BJ (cell line): ENCODE measurements around the gene VWA8. TPM values are rescaled to one million over a fixed set of nuclear protein-coding genes. Genes with fewer than 3 reads are reported as not detected.

Source experiments
- CTCF ChIA-PET: fragments of 350-600 bp; formaldehyde crosslinking; extraction: SDS; loops from one replicate; lab custom pipeline; 2021; ENCODE audit warnings: antibody characterized with exemption, inconsistent platforms; lab: Yijun Ruan, JAX
- POLR2A ChIA-PET: fragments of 300-600 bp; sonication (Branson Sonifier 250); formaldehyde crosslinking; extraction: SDS; loops from one replicate; lab custom pipeline; 2021; ENCODE audit warnings: antibody characterized with exemption; lab: Charles Lee
- DNase-seq: peaks from one replicate; pipeline ENCODE4 v3.0.0-alpha.2; 2011; ENCODE audit warnings: low read depth
- H3K27me3 ChIP-seq: 2 replicates; pipeline ENCODE4 v1.6.0; 2011; ENCODE audit warnings: low read length; ENCODE audit not compliant: control insufficient read depth, insufficient read depth
- H3K36me3 ChIP-seq: 2 replicates; pipeline ENCODE4 v1.5.1; 2011; ENCODE audit warnings: low read length; ENCODE audit not compliant: control insufficient read depth, insufficient read depth
- H3K4me3 ChIP-seq: 2 replicates; pipeline ENCODE4 v1.5.1; 2011; ENCODE audit warnings: low read depth, mild to moderate bottlenecking, control low read depth, low read length
- CTCF ChIP-seq: IDR thresholded peaks from 2 replicates; pipeline ENCODE4 v1.5.1; 2011; ENCODE audit warnings: low read depth, mild to moderate bottlenecking, control low read depth, inconsistent platforms, low read length, moderate library complexity; ENCODE audit not compliant: insufficient read depth
- polyA plus RNA-seq: library from polyadenylated mRNA; depleted of rRNA; stranded (reverse); fragments of >200 nt; gene quantifications from 2 replicates; pipeline ENCODE4 v1.2.3, GENCODE V29; 2011

The VWA8 gene
- polyA plus RNA-seq, 1 experiment: 5.9 TPM

- CTCF ChIA-PET: interaction anchor here (1.1 kb wide), 1 partner anchor 82 kb away, joined by 3 read pairs; no protein-coding TSS in a partner anchor
- POLR2A ChIA-PET: no interaction called here
- H3K4me3 ChIP-seq: no peak overlapping the region
Observed at GRCh38 chr13:41697578-41697977, 263.3 kb downstream of the VWA8 start.

GRCh38 chr13:41696163-41697003 is 264.5 kb downstream of the VWA8 start:
- ChIA-PET POLR2A (no interaction called here), CTCF (interaction anchor here (0.6 to 1.1 kb wide), 3 partner anchors 83 to 246 kb away, joined by 3 read pairs; no protein-coding TSS in a partner anchor)
- DNase-seq: peak; percentile 65
- H3K36me3 ChIP-seq: no peaks in the 10 kb centered on the region
- no peaks in the 10 kb centered on the region for H3K27me3 ChIP-seq
- TF ChIP-seq CTCF: no peak
- H3K4me3 ChIP-seq: no peak overlapping the region

More at GRCh38 chr13:41697578-41697977, 263.3 kb downstream of the VWA8 start:
- Histone ChIP-seq H3K27me3 (no peaks in the 10 kb centered on the region), H3K36me3 (no peaks in the 10 kb centered on the region)
- DNase-seq: no peak
- TF ChIP-seq CTCF: no peak

- CTCF ChIA-PET: interaction anchor here (1.1 kb wide), 1 partner anchor 15 kb away, joined by 3 read pairs; no protein-coding TSS in a partner anchor
Observed at GRCh38 chr13:41694545-41695301, 266.2 kb downstream of the VWA8 start.

GRCh38 chr13:41693434-41693833 is 267.5 kb downstream of the VWA8 start:
- H3K4me3 ChIP-seq: no peak overlapping the region
- CTCF ChIA-PET: interaction anchor here (0.7 to 1.1 kb wide), 2 partner anchors 14 to 26 kb away, joined by 3 read pairs; no protein-coding TSS in a partner anchor
- DNase-seq: no peak

More at GRCh38 chr13:41694545-41695301, 266.2 kb downstream of the VWA8 start:
- TF ChIP-seq CTCF: no peak
- Histone ChIP-seq H3K36me3 (no peaks in the 10 kb centered on the region), H3K4me3 (no peak overlapping the region), H3K27me3 (no peaks in the 10 kb centered on the region)
- POLR2A ChIA-PET: no interaction called here
- peak; percentile 95 for DNase-seq

More at GRCh38 chr13:41693434-41693833, 267.5 kb downstream of the VWA8 start:
- Histone ChIP-seq H3K36me3 (no peaks in the 10 kb centered on the region), H3K27me3 (no peaks in the 10 kb centered on the region)
- POLR2A ChIA-PET: no interaction called here
- no peak for TF ChIP-seq CTCF
